Upper lobe of right lung (tissue), 1 donor: Measurements from ENCODE around the gene PYURF. TPM values are rescaled to one million over a fixed set of nuclear protein-coding genes. Genes with fewer than 3 reads are reported as not detected.

Experiments
- ATAC-seq: fragments of 200-7000 bp; cut with Tn5 transposase; one replicate; pipeline ENCODE4 v1.9.1; 2020; ENCODE audit warnings: mild to moderate bottlenecking, moderate library complexity
- DNase-seq: peaks from one replicate; pipeline ENCODE4 v3.0.0-alpha.2; 2020
- H3K27ac ChIP-seq: fragments of 200-600 bp; one replicate; pipeline ENCODE4 v1.8.0; 2022
- H3K27me3 ChIP-seq: fragments of 200-600 bp; one replicate; pipeline ENCODE4 v1.8.0; 2022; ENCODE audit warnings: mild to moderate bottlenecking
- H3K36me3 ChIP-seq: fragments of 200-600 bp; one replicate; pipeline ENCODE4 v1.8.0; 2022
- H3K4me1 ChIP-seq: fragments of 200-600 bp; one replicate; pipeline ENCODE4 v1.8.0; 2022
- H3K4me3 ChIP-seq: fragments of 200-600 bp; one replicate; pipeline ENCODE4 v1.8.0; 2022; ENCODE audit warnings: mild to moderate bottlenecking
- H3K9me3 ChIP-seq: fragments of 200-600 bp; one replicate; pipeline ENCODE4 v1.8.0; 2022
- intact Hi-C: fragments of 100-400 bp; cut with DNase I; formaldehyde crosslinking; loops from one replicate; pipeline ENCODE4 v1.11.0; 2022
- total RNA-seq: library from RNA; stranded (reverse); fragmentation: NEBNext Ultra II Directional; extraction: Animal tissue kit (Norgen Biotek cat#: 25700); gene quantifications from one replicate; pipeline ENCODE4 v1.2.1, GENCODE V29; 2021
- TF ChIP-seq, protein P1 (sequence below): fragments of 200-600 bp; IDR thresholded peaks from one replicate; pipeline ENCODE4 v1.8.0; 2022; ENCODE audit warnings: antibody characterized with exemption
- donor health status: DM: no; HTN: yes; CAD: no; lungs with severe emphysema.

The PYURF gene
- total RNA-seq, 1 donor from 2014 or later = 67.9 TPM

DNA sequence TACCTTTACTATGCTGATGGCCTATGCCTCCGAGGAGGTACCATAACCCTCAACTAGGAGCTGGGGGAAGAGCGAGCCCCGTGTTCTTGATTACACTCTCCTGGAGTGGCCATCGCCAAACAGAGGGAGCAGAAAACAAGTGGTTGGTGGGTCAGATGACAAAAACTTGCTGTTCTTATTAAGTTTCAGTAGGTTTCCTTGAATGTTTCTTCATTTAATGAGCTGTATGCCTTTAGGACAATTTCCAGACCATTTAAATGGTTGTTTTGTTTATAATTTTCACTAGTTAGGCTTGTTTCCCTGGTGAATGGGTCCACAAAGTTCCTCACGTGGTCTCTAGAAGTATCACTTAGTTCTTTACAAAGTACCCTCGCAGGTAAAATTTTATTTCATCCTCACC is 4.7 kb downstream of the PYURF start:
- H3K4me3 ChIP-seq = no peak overlapping the region
- TF ChIP-seq, protein P1, sequence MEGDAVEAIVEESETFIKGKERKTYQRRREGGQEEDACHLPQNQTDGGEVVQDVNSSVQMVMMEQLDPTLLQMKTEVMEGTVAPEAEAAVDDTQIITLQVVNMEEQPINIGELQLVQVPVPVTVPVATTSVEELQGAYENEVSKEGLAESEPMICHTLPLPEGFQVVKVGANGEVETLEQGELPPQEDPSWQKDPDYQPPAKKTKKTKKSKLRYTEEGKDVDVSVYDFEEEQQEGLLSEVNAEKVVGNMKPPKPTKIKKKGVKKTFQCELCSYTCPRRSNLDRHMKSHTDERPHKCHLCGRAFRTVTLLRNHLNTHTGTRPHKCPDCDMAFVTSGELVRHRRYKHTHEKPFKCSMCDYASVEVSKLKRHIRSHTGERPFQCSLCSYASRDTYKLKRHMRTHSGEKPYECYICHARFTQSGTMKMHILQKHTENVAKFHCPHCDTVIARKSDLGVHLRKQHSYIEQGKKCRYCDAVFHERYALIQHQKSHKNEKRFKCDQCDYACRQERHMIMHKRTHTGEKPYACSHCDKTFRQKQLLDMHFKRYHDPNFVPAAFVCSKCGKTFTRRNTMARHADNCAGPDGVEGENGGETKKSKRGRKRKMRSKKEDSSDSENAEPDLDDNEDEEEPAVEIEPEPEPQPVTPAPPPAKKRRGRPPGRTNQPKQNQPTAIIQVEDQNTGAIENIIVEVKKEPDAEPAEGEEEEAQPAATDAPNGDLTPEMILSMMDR = no peak
- peaks cover 13% of the 10 kb centered on the region for H3K4me1 ChIP-seq
- ATAC-seq = no peak
- intact Hi-C loops = loop anchor here (5.0 to 10.0 kb wide), 2 partner anchors 144 to 297 kb away; partner anchors contain the start of gene HERC6
- peaks cover 9% of the 10 kb centered on the region for H3K36me3 ChIP-seq
- H3K9me3 ChIP-seq = no peaks in the 10 kb centered on the region
- no peaks in the 10 kb centered on the region for H3K27me3 ChIP-seq
- DNase-seq = no peak
- no peak overlapping the region for H3K27ac ChIP-seq

DNA sequence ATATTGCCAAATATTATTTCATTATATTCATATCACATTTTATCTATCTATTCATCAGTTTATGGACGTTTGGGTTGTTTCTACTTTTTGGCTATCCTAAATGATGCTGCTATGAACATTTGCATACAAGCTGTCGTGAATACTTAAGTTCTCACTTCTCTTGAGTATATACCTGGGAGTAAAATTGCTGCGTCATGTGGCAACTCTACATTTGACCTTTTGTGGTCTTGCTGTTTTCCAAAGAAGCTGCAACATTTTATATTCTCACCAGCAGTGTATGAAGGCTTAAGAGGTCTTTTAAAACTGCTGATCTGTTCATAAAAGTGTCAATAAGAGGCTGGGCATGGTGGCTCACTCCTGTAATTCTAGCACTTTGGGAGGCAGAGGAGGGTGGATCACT is 5.8 kb downstream of the PYURF start:
- TF ChIP-seq, protein P1 = no peak

DNA sequence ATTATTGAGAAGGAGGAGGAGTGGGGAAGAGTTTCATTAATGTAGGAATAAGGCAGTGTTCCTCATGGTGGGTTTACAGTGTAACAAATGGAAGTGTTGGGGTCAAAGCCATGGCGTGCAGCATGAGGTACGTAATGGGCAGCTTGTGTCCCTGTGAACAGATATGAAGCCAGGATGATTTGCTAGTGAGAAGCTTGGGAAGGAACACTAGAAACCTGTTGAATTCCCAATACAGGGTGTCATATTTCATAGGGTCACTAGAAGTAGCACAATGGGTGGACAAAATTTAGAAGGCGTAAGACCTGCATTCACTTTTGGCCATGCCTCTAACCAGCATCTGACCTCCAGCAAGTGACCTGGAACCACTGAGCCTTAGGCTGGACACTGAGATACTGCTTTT is 6.8 kb downstream of the PYURF start:
- H3K4me1 ChIP-seq = peaks cover 5% of the 10 kb centered on the region
- ATAC-seq (no peak), DNase-seq (no peak)
- H3K27ac ChIP-seq = no peak overlapping the region
- intact Hi-C loops = loop anchor here (5.0 to 10.0 kb wide), 2 partner anchors 142 to 294 kb away; partner anchors contain the start of gene HERC6
- H3K36me3 ChIP-seq = peaks cover 9% of the 10 kb centered on the region
- no peaks in the 10 kb centered on the region for H3K27me3 ChIP-seq
- no peak overlapping the region for H3K4me3 ChIP-seq
- H3K9me3 ChIP-seq = no peaks in the 10 kb centered on the region
- TF ChIP-seq, protein P1 = no peak

More for the DNA sequence above, 5.8 kb downstream of the PYURF start:
- peaks cover 13% of the 10 kb centered on the region for H3K4me1 ChIP-seq
- H3K9me3 ChIP-seq = no peaks in the 10 kb centered on the region
- no peaks in the 10 kb centered on the region for H3K27me3 ChIP-seq
- no peak for DNase-seq
- intact Hi-C loops = loop anchor here (5.0 to 10.0 kb wide), 2 partner anchors 143 to 296 kb away; partner anchors contain the start of gene HERC6
- ATAC-seq = no peak
- no peak overlapping the region for H3K4me3 ChIP-seq
- peaks cover 9% of the 10 kb centered on the region for H3K36me3 ChIP-seq
- no peak overlapping the region for H3K27ac ChIP-seq

DNA sequence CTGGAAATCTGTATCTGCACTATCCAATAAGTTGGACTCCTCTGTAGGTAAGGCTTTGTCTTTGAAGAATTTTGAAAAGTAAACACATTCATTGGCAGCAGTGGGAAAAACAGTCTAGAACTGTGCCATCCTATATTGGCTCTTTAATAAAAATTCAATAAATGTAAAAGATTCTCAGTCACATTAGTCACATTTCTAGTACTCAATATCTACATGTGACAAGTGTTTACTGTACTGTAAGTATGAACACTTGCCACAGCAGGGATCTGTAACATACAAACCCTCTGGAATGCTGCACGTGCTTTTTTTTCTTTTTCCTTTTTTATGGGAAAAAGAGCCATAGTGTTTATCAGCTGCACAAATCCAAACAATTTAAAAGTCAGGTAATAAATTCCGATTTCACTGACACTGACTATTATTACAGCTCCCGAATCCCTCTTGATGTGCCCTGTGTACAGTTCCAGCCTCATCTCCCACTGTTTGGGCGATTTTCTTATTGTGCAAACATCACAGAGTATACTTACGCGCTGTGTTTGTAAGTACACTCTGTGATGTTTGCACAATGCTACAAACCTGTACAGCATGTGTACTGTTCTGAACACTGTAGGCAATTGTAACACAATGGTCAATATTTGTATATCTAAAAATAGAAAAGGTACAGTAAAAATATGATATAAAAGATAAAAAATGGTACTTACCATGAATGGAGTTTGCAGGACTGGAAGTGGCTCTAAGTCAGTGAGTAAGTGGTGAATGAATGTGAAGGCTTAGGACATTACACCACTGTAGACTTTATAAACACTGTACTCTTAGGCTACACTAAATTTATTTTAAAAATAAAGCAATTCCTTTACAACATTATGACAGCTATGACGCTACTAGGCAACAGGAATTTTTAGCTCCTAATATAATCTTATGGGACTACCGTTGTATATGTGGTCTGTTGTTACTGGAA is 8.7 kb downstream of the PYURF start:
- no peak overlapping the region for H3K4me3 ChIP-seq
- no peaks in the 10 kb centered on the region for H3K9me3 ChIP-seq
- H3K27ac ChIP-seq = no peak overlapping the region
- TF ChIP-seq, protein P1 = no peak
- no peaks in the 10 kb centered on the region for H3K36me3 ChIP-seq
- intact Hi-C loops = loop anchor here (5.0 to 10.0 kb wide), 2 partner anchors 140 to 293 kb away; partner anchors contain the start of gene HERC6
- no peak for DNase-seq
- ATAC-seq = peak; percentile 94
- H3K27me3 ChIP-seq = no peaks in the 10 kb centered on the region
- H3K4me1 ChIP-seq = peaks cover 4% of the 10 kb centered on the region

DNA sequence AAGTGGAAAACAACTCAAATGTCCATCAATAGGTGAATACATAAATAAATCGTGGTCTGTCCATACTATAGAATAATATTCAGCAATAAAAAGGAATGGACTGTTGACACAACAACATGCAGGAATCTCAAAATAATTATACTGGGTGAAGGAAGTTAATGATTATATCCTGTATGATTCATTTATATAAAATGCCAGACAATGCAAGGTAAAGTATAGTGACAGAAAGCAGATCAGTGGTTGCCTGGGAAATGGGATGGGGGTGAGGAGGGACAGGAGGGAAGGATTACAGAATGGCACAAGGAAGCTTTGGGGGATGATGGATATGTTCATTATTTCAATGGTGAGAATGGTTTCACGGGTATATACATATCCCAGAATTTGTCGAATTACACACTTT is 12.3 kb downstream of the PYURF start:
- Histone ChIP-seq H3K9me3 (no peaks in the 10 kb centered on the region), H3K27me3 (no peaks in the 10 kb centered on the region), H3K27ac (no peak overlapping the region), H3K4me1 (peaks cover 4% of the 10 kb centered on the region), H3K4me3 (no peak overlapping the region), H3K36me3 (no peaks in the 10 kb centered on the region)
- DNase-seq (no peak), ATAC-seq (no peak)
- TF ChIP-seq, protein P1 = no peak
- intact Hi-C loops = loop anchor here (10.0 kb wide), 1 partner anchor 136 kb away; the partner anchor contains the start of gene HERC6
